SK-N-MC (cell line): ENCODE measurements around the gene FXN.

ENCODE experiments used
- EZH2 ChIP-seq: fragments of 200-600 bp; sonication (generic); IDR thresholded peaks from one replicate; pipeline ENCODE4 v1.6.1; 2017; ENCODE audit warnings: antibody characterized with exemption
- POLR2AphosphoS5 ChIP-seq: IDR thresholded peaks from 2 replicates; pipeline ENCODE4 v1.6.1; 2012; ENCODE audit warnings: mild to moderate bottlenecking, low read depth, low read length, borderline replicate concordance

DNA sequence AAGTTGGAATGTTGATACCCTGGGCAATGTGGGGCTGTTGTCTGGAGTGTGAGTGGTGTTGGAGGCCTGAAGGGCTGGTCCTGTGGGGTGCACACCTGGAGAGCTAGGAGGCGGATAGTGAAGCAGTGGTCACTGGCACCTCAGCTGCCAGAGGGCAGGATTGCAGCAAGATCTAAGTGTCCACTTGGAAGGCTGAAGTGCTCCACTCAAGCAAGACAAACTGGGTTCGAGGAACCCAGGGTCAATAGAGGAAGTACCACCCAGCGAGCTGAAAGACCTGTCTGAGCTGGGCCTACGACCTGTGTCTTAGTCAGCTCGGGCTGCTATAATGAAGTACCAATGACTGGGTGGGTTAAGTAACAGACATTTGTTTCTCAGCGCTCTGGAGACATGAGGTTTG lies 98.9 kb downstream of the FXN start:
- TF ChIP-seq EZH2 (no peak), POLR2AphosphoS5 (no peak)
